OCI-LY1 (cell line): ENCODE results near the gene CPA2.

Experiments used
- H2AFZ ChIP-seq: fragments of 200-600 bp; sonication (generic), shearing (Covaris generic); 2 replicates; pipeline ENCODE4 v1.6.0; 2014; ENCODE audit warnings: antibody characterized with exemption, mild to moderate bottlenecking, low read length
- H3F3A ChIP-seq: fragments of 200-600 bp; sonication (generic), shearing (Covaris generic); 2 replicates; pipeline ENCODE4 v1.6.0; 2014; ENCODE audit warnings: mild to moderate bottlenecking, antibody characterized with exemption, low read length, moderate library complexity; ENCODE audit not compliant: insufficient read depth
- H3K27ac ChIP-seq: fragments of 200-600 bp; sonication (generic); 2 replicates; pipeline ENCODE4 v1.5.1; 2014; ENCODE audit warnings: low read length, mixed run types, mild to moderate bottlenecking, low read depth; ENCODE audit not compliant: poor library complexity, severe bottlenecking
- H3K27me3 ChIP-seq: fragments of 200-600 bp; sonication (generic); 2 replicates; pipeline ENCODE4 v1.6.0; 2014; ENCODE audit warnings: antibody characterized with exemption, mild to moderate bottlenecking, low read length, moderate library complexity; ENCODE audit not compliant: insufficient read depth
- H3K36me3 ChIP-seq: fragments of 200-600 bp; sonication (generic); 2 replicates; pipeline ENCODE4 v1.6.1; 2014; ENCODE audit warnings: mild to moderate bottlenecking, antibody characterized with exemption, low read length, moderate library complexity, mixed read lengths; ENCODE audit not compliant: insufficient read depth
- H3K4me1 ChIP-seq: fragments of 200-600 bp; sonication (generic); 2 replicates; pipeline ENCODE4 v1.5.1; 2014; ENCODE audit warnings: mild to moderate bottlenecking, low read length, moderate library complexity; ENCODE audit not compliant: insufficient read depth, severe bottlenecking
- H3K4me2 ChIP-seq: fragments of 200-600 bp; sonication (generic), shearing (Covaris generic); 2 replicates; pipeline ENCODE4 v1.6.1; 2014; ENCODE audit warnings: low read length
- H3K4me3 ChIP-seq: fragments of 200-600 bp; sonication (generic); 2 replicates; pipeline ENCODE4 v1.5.1; 2014; ENCODE audit warnings: low read length, low read depth, mild to moderate bottlenecking, mixed read lengths; ENCODE audit not compliant: poor library complexity, severe bottlenecking
- H3K79me2 ChIP-seq: fragments of 200-600 bp; shearing (Covaris generic); 2 replicates; pipeline ENCODE4 v1.6.1; 2016; ENCODE audit warnings: mixed run types, low read length, mixed read lengths; ENCODE audit not compliant: insufficient read depth
- H3K9ac ChIP-seq: fragments of 200-600 bp; sonication (generic), shearing (Covaris generic); 2 replicates; pipeline ENCODE4 v1.6.1; 2014; ENCODE audit warnings: mild to moderate bottlenecking, low read length, mixed read lengths
- H3K9me2 ChIP-seq: fragments of 200-600 bp; sonication (generic), shearing (Covaris generic); 2 replicates; pipeline ENCODE4 v1.6.1; 2014; ENCODE audit warnings: low read depth, mild to moderate bottlenecking, low read length, mixed read lengths
- H3K9me3 ChIP-seq: fragments of 200-600 bp; shearing (Covaris generic); 2 replicates; pipeline ENCODE4 v1.6.1; 2014; ENCODE audit warnings: low read length, mixed read lengths
- H4K20me1 ChIP-seq: fragments of 200-600 bp; sonication (generic), shearing (Covaris generic); 2 replicates; pipeline ENCODE4 v1.6.0; 2016; ENCODE audit warnings: mild to moderate bottlenecking, low read length; ENCODE audit not compliant: insufficient read depth
- CTCF ChIP-seq: fragments of 200-600 bp; sonication (generic), shearing (Covaris generic); IDR thresholded peaks from 2 replicates; pipeline ENCODE4 v1.5.1; 2017; ENCODE audit warnings: mild to moderate bottlenecking, antibody characterized with exemption, low read length, moderate library complexity, mixed read lengths
- EZH2 ChIP-seq: fragments of 200-600 bp; sonication (generic), shearing (Covaris generic); IDR thresholded peaks from 2 replicates; pipeline ENCODE4 v1.8.0; 2017; ENCODE audit warnings: borderline replicate concordance, mixed run types, mild to moderate bottlenecking, antibody characterized with exemption, low read length, moderate library complexity, mixed read lengths

Gene CPA2

GRCh38 chr7:130279286-130279685, 12.6 kb downstream of the CPA2 start:
- no peak overlapping the region for H3K4me3 ChIP-seq
- no peak for TF ChIP-seq EZH2
- no peak for TF ChIP-seq CTCF
- no peaks in the 10 kb centered on the region for H3F3A ChIP-seq
- H3K4me2 ChIP-seq: no peak overlapping the region
- no peaks in the 10 kb centered on the region for H3K4me1 ChIP-seq
- no peak overlapping the region for H3K27ac ChIP-seq
- no peaks in the 10 kb centered on the region for H3K9me3 ChIP-seq
- no peaks in the 10 kb centered on the region for H3K36me3 ChIP-seq
- H3K79me2 ChIP-seq: no peaks in the 10 kb centered on the region
- H3K27me3 ChIP-seq: peaks cover 14% of the 10 kb centered on the region; the same call in 1 of the 2 replicates
- H4K20me1 ChIP-seq: no peaks in the 10 kb centered on the region
- no peak overlapping the region for H2AFZ ChIP-seq
- H3K9me2 ChIP-seq: no peaks in the 10 kb centered on the region
- H3K9ac ChIP-seq: no peak overlapping the region

GRCh38 chr7:130279906-130280305, 13.2 kb downstream of the CPA2 start:
- Histone ChIP-seq H3K4me2 (no peak overlapping the region), H3K4me3 (no peak overlapping the region), H3K9ac (no peak overlapping the region), H3K36me3 (no peaks in the 10 kb centered on the region), H2AFZ (no peak overlapping the region), H3K4me1 (no peaks in the 10 kb centered on the region), H3K9me3 (no peaks in the 10 kb centered on the region), H3K79me2 (no peaks in the 10 kb centered on the region), H3F3A (no peaks in the 10 kb centered on the region), H4K20me1 (no peaks in the 10 kb centered on the region), H3K27ac (no peak overlapping the region), H3K9me2 (no peaks in the 10 kb centered on the region), H3K27me3 (peaks cover 14% of the 10 kb centered on the region; the same call in 1 of the 2 replicates)
- TF ChIP-seq CTCF (no peak), EZH2 (no peak)

GRCh38 chr7:130281260-130281659, 14.6 kb downstream of the CPA2 start:
- Histone ChIP-seq H3K27ac (no peak overlapping the region), H3K9ac (no peak overlapping the region), H3F3A (no peaks in the 10 kb centered on the region), H2AFZ (no peak overlapping the region), H3K4me2 (no peak overlapping the region), H3K79me2 (no peaks in the 10 kb centered on the region), H4K20me1 (no peaks in the 10 kb centered on the region), H3K4me1 (no peaks in the 10 kb centered on the region), H3K27me3 (peaks cover 14% of the 10 kb centered on the region; the same call in 1 of the 2 replicates), H3K9me2 (no peaks in the 10 kb centered on the region), H3K4me3 (no peak overlapping the region), H3K36me3 (no peaks in the 10 kb centered on the region), H3K9me3 (no peaks in the 10 kb centered on the region)
- TF ChIP-seq EZH2 (no peak), CTCF (no peak)
